ENCODE data around the gene ZNF175. TPM values are rescaled to one million over a fixed set of nuclear protein-coding genes. Genes with fewer than 3 reads are reported as not detected.

The ZNF175 gene
- total and polyA plus RNA-seq, 2 experiments from 2014 or later, result 2.3 to 6.3 TPM

DNA sequence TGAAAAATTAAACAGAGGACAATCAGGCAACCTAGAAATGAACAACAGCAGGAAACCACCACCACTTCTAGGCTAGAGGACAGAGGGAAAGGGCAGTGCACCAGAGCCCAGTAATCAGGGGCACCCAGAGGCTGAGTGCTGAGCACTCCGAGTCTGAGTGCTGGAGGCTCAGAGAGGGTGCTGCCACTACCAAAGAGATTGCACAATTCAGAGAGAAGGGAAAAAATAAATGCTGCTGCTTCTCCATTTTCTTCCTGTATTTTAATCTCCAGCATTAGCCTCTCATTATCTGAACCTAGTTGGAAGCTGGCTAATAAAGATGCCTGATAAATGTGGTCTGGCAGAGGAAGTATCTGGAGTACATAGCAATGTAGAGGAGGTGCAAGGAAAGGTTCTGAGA, 11.8 kb upstream of the ZNF175 start:
- Histone ChIP-seq H3K9me2 (ENCODE audit: insufficient read depth) (no peaks in the 10 kb centered on the region), H2AFZ (no peak overlapping the region), H3K4me3 (no peak overlapping the region), H3K27ac (ENCODE audit: low read depth) (no peak overlapping the region), H3F3A (replicated peaks; ENCODE audit: low read depth) (no peaks in the 10 kb centered on the region), H3K4me1 (ENCODE audit: insufficient read depth) (no peaks in the 10 kb centered on the region), H3K27me3 (ENCODE audit: insufficient read depth) (no peaks in the 10 kb centered on the region), H3K4me2 (no peak overlapping the region), H3K79me2 (replicated peaks; ENCODE audit: insufficient read depth) (no peaks in the 10 kb centered on the region), H3K36me3 (ENCODE audit: insufficient read depth) (no peaks in the 10 kb centered on the region), H4K20me1 (replicated peaks; ENCODE audit: insufficient read depth) (no peaks in the 10 kb centered on the region)
- DNase-seq (ENCODE audit: low spot score) (no peak), ATAC-seq (no peak)
- TF ChIP-seq JUNB (IDR thresholded peaks at IDR 0.05; ENCODE audit: unreplicated experiment), result no peak
- no peak for TF ChIP-seq ZNF114 (CRISPR knock-in tag; IDR thresholded peaks at IDR 0.05)
- TF ChIP-seq EZH2 (IDR thresholded peaks at IDR 0.05; ENCODE audit: low read depth, unreplicated experiment), result no peak
- no peak for TF ChIP-seq EZH2phosphoT487 (IDR thresholded peaks at IDR 0.05; ENCODE audit: unreplicated experiment)
- TF ChIP-seq CREB1 (CRISPR knock-in tag; IDR thresholded peaks at IDR 0.05; ENCODE audit: low read depth), result no peak
- TF ChIP-seq, protein P1, sequence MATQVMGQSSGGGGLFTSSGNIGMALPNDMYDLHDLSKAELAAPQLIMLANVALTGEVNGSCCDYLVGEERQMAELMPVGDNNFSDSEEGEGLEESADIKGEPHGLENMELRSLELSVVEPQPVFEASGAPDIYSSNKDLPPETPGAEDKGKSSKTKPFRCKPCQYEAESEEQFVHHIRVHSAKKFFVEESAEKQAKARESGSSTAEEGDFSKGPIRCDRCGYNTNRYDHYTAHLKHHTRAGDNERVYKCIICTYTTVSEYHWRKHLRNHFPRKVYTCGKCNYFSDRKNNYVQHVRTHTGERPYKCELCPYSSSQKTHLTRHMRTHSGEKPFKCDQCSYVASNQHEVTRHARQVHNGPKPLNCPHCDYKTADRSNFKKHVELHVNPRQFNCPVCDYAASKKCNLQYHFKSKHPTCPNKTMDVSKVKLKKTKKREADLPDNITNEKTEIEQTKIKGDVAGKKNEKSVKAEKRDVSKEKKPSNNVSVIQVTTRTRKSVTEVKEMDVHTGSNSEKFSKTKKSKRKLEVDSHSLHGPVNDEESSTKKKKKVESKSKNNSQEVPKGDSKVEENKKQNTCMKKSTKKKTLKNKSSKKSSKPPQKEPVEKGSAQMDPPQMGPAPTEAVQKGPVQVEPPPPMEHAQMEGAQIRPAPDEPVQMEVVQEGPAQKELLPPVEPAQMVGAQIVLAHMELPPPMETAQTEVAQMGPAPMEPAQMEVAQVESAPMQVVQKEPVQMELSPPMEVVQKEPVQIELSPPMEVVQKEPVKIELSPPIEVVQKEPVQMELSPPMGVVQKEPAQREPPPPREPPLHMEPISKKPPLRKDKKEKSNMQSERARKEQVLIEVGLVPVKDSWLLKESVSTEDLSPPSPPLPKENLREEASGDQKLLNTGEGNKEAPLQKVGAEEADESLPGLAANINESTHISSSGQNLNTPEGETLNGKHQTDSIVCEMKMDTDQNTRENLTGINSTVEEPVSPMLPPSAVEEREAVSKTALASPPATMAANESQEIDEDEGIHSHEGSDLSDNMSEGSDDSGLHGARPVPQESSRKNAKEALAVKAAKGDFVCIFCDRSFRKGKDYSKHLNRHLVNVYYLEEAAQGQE (IDR thresholded peaks at IDR 0.05; ENCODE audit: unreplicated experiment), result no peak
- TF ChIP-seq, protein P2, sequence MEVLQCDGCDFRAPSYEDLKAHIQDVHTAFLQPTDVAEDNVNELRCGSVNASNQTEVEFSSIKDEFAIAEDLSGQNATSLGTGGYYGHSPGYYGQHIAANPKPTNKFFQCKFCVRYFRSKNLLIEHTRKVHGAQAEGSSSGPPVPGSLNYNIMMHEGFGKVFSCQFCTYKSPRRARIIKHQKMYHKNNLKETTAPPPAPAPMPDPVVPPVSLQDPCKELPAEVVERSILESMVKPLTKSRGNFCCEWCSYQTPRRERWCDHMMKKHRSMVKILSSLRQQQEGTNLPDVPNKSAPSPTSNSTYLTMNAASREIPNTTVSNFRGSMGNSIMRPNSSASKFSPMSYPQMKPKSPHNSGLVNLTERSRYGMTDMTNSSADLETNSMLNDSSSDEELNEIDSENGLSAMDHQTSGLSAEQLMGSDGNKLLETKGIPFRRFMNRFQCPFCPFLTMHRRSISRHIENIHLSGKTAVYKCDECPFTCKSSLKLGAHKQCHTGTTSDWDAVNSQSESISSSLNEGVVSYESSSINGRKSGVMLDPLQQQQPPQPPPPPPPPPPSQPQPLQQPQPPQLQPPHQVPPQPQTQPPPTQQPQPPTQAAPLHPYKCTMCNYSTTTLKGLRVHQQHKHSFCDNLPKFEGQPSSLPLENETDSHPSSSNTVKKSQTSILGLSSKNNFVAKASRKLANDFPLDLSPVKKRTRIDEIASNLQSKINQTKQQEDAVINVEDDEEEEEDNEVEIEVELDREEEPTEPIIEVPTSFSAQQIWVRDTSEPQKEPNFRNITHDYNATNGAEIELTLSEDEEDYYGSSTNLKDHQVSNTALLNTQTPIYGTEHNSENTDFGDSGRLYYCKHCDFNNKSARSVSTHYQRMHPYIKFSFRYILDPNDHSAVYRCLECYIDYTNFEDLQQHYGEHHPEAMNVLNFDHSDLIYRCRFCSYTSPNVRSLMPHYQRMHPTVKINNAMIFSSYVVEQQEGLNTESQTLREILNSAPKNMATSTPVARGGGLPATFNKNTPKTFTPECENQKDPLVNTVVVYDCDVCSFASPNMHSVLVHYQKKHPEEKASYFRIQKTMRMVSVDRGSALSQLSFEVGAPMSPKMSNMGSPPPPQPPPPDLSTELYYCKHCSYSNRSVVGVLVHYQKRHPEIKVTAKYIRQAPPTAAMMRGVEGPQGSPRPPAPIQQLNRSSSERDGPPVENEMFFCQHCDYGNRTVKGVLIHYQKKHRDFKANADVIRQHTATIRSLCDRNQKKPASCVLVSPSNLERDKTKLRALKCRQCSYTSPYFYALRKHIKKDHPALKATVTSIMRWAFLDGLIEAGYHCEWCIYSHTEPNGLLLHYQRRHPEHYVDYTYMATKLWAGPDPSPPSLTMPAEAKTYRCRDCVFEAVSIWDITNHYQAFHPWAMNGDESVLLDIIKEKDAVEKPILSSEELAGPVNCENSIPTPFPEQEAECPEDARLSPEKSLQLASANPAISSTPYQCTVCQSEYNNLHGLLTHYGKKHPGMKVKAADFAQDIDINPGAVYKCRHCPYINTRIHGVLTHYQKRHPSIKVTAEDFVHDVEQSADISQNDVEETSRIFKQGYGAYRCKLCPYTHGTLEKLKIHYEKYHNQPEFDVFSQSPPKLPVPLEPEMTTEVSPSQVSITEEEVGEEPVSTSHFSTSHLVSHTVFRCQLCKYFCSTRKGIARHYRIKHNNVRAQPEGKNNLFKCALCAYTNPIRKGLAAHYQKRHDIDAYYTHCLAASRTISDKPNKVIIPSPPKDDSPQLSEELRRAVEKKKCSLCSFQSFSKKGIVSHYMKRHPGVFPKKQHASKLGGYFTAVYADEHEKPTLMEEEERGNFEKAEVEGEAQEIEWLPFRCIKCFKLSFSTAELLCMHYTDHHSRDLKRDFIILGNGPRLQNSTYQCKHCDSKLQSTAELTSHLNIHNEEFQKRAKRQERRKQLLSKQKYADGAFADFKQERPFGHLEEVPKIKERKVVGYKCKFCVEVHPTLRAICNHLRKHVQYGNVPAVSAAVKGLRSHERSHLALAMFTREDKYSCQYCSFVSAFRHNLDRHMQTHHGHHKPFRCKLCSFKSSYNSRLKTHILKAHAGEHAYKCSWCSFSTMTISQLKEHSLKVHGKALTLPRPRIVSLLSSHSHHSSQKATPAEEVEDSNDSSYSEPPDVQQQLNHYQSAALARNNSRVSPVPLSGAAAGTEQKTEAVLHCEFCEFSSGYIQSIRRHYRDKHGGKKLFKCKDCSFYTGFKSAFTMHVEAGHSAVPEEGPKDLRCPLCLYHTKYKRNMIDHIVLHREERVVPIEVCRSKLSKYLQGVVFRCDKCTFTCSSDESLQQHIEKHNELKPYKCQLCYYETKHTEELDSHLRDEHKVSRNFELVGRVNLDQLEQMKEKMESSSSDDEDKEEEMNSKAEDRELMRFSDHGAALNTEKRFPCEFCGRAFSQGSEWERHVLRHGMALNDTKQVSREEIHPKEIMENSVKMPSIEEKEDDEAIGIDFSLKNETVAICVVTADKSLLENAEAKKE (CRISPR knock-in tag; IDR thresholded peaks at IDR 0.05), result no peak
- TF ChIP-seq, protein P3, sequence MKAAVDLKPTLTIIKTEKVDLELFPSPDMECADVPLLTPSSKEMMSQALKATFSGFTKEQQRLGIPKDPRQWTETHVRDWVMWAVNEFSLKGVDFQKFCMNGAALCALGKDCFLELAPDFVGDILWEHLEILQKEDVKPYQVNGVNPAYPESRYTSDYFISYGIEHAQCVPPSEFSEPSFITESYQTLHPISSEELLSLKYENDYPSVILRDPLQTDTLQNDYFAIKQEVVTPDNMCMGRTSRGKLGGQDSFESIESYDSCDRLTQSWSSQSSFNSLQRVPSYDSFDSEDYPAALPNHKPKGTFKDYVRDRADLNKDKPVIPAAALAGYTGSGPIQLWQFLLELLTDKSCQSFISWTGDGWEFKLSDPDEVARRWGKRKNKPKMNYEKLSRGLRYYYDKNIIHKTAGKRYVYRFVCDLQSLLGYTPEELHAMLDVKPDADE (IDR thresholded peaks at IDR 0.05), result no peak
- no peak for TF ChIP-seq POLR2AphosphoS5 (IDR thresholded peaks at IDR 0.05; ENCODE audit: low read depth)
- TF ChIP-seq NANOG (IDR thresholded peaks at IDR 0.05; ENCODE audit: borderline replicate concordance), result no peak
- no peak for TF ChIP-seq ZNF331 (CRISPR knock-in tag; IDR thresholded peaks at IDR 0.05; ENCODE audit: low read depth)
- TF ChIP-seq, protein P4, sequence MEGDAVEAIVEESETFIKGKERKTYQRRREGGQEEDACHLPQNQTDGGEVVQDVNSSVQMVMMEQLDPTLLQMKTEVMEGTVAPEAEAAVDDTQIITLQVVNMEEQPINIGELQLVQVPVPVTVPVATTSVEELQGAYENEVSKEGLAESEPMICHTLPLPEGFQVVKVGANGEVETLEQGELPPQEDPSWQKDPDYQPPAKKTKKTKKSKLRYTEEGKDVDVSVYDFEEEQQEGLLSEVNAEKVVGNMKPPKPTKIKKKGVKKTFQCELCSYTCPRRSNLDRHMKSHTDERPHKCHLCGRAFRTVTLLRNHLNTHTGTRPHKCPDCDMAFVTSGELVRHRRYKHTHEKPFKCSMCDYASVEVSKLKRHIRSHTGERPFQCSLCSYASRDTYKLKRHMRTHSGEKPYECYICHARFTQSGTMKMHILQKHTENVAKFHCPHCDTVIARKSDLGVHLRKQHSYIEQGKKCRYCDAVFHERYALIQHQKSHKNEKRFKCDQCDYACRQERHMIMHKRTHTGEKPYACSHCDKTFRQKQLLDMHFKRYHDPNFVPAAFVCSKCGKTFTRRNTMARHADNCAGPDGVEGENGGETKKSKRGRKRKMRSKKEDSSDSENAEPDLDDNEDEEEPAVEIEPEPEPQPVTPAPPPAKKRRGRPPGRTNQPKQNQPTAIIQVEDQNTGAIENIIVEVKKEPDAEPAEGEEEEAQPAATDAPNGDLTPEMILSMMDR (conservative IDR thresholded peaks at IDR 0.05; ENCODE audit: low read depth in 2 of 2), result no peak
- TF ChIP-seq STAT1 (IDR thresholded peaks at IDR 0.05; ENCODE audit: unreplicated experiment), result no peak
- no peaks in the 10 kb centered on the region for H3K4me1 Mint-ChIP-seq
- no peak overlapping the region for H3K27ac Mint-ChIP-seq
- H3K4me3 Mint-ChIP-seq, result no peak overlapping the region
- peaks cover 1% of the 10 kb centered on the region for H3K27me3 Mint-ChIP-seq (ENCODE audit: insufficient read depth, low read depth, poor library complexity)
- H3K9me3 Mint-ChIP-seq, result peaks cover 74% of the 10 kb centered on the region
- H3K36me3 Mint-ChIP-seq (ENCODE audit: low read depth), result no peaks in the 10 kb centered on the region; the same call in 1 of the 3 replicates
